GM23248 (cell line): ENCODE measurements around the gene KASH5. TPM values are rescaled to one million over a fixed set of nuclear protein-coding genes. Genes with fewer than 3 reads are reported as not detected.

Source experiments
- DNase-seq: peaks from one replicate; pipeline ENCODE4 v3.0.0-alpha.2; 2015
- H2AFZ ChIP-seq: fragments of 200-600 bp; sonication (generic); 2 replicates; pipeline ENCODE4 v1.6.1; 2016; ENCODE audit warnings: antibody characterized with exemption
- H3F3A ChIP-seq: fragments of 200-600 bp; sonication (generic); 2 replicates; pipeline ENCODE4 v1.6.1; 2016; ENCODE audit warnings: mild to moderate bottlenecking, antibody characterized with exemption, mixed run types; ENCODE audit not compliant: insufficient read depth
- H3K27ac ChIP-seq: fragments of 200-600 bp; sonication (generic); 2 replicates; pipeline ENCODE4 v1.5.1; 2016; ENCODE audit warnings: mild to moderate bottlenecking
- H3K27me3 ChIP-seq: fragments of 200-600 bp; sonication (generic); replicated peaks from 2 replicates; pipeline ENCODE4 v1.6.1; 2016; ENCODE audit warnings: mild to moderate bottlenecking; ENCODE audit not compliant: insufficient read depth
- H3K36me3 ChIP-seq: fragments of 200-600 bp; sonication (generic); 2 replicates; pipeline ENCODE4 v1.6.1; 2016; ENCODE audit warnings: low read depth, mild to moderate bottlenecking
- H3K4me1 ChIP-seq: fragments of 200-600 bp; sonication (generic); 2 replicates; pipeline ENCODE4 v1.6.1; 2016; ENCODE audit warnings: mild to moderate bottlenecking; ENCODE audit not compliant: insufficient read depth
- H3K4me2 ChIP-seq: fragments of 200-600 bp; sonication (generic); one replicate; pipeline ENCODE4 v1.6.1; 2016; ENCODE audit warnings: mild to moderate bottlenecking; ENCODE audit not compliant: unreplicated experiment
- H3K4me3 ChIP-seq: fragments of 200-600 bp; sonication (generic); 2 replicates; pipeline ENCODE4 v1.5.1; 2016; ENCODE audit warnings: mild to moderate bottlenecking
- H3K79me2 ChIP-seq: fragments of 200-600 bp; sonication (generic); 2 replicates; pipeline ENCODE4 v1.6.1; 2016; ENCODE audit warnings: mild to moderate bottlenecking; ENCODE audit not compliant: insufficient read depth
- H3K9ac ChIP-seq: fragments of 200-600 bp; sonication (generic); 2 replicates; pipeline ENCODE4 v1.6.1; 2016; ENCODE audit warnings: mild to moderate bottlenecking
- H3K9me2 ChIP-seq: fragments of 200-600 bp; sonication (generic); 2 replicates; pipeline ENCODE4 v1.6.1; 2016; ENCODE audit warnings: mixed run types, mild to moderate bottlenecking, moderate library complexity; ENCODE audit not compliant: insufficient read depth
- H3K9me3 ChIP-seq: fragments of 200-600 bp; sonication (generic); one replicate; pipeline ENCODE4 v1.6.1; 2017; ENCODE audit warnings: low read depth
- H4K20me1 ChIP-seq: fragments of 200-600 bp; sonication (generic); 2 replicates; pipeline ENCODE4 v1.6.0; 2016; ENCODE audit not compliant: insufficient read depth
- EZH2 ChIP-seq: fragments of 200-600 bp; sonication (generic); IDR thresholded peaks from 2 replicates; pipeline ENCODE4 v1.6.1; 2018; ENCODE audit warnings: antibody characterized with exemption, mild to moderate bottlenecking; ENCODE audit not compliant: insufficient read depth, poor library complexity, severe bottlenecking
- EZH2phosphoT487 ChIP-seq: fragments of 200-600 bp; sonication (generic); IDR thresholded peaks from 2 replicates; pipeline ENCODE4 v1.6.1; 2018; ENCODE audit warnings: antibody characterized with exemption, moderate library complexity, mild to moderate bottlenecking, low read depth; ENCODE audit not compliant: insufficient read depth
- WGBS, 2 experiments: methylation state at CpG; one replicate each; pipeline ENCODE4 v1.1.6; 2015 to 2017; ENCODE audit warnings: low lambda C conversion rate in 2 of 2, low coverage in 1 of 2; ENCODE audit errors: missing lambda C conversion rate in 2 of 2; 5-methylcytosine and 5-hydroxymethylcytosine counted together
- in situ Hi-C: fragments of 300-500 bp; cut with MboI; formaldehyde crosslinking; loops from 2 replicates; pipeline ENCODE4 v1.15.0; 2020
- polyA plus RNA-seq: library from polyadenylated mRNA; unstranded; fragments of >200 nt; fragmentation: Nextera tagmentation; extraction: Ambion mirVana; gene quantifications from 2 replicates; pipeline ENCODE4 v1.2.1, GENCODE V29; 2016
- total RNA-seq: library from RNA; depleted of rRNA; stranded (reverse); fragments of >200 nt; shearing (Covaris generic); gene quantifications from 2 replicates; pipeline ENCODE4 v1.2.3, GENCODE V29; 2014

Gene KASH5
- total and polyA plus RNA-seq, 2 experiments from 2014 or later, result not detected

- Histone ChIP-seq H3K4me2 (no peak overlapping the region), H3K4me3 (no peak overlapping the region), H3F3A (no peaks in the 10 kb centered on the region), H3K4me1 (no peaks in the 10 kb centered on the region), H3K9me2 (no peaks in the 10 kb centered on the region), H3K9me3 (no peaks in the 10 kb centered on the region), H3K27me3 (peaks cover 8% of the 10 kb centered on the region), H4K20me1 (no peaks in the 10 kb centered on the region), H3K27ac (no peak overlapping the region), H2AFZ (peak overlapping the region; percentile 8; the same call in 1 of the 2 replicates), H3K36me3 (no peaks in the 10 kb centered on the region), H3K9ac (no peak overlapping the region), H3K79me2 (no peaks in the 10 kb centered on the region)
- WGBS, 2 experiments, result 13 to 15% methylated on average over 14 of the region's 14 CpGs
- in situ Hi-C loops, result no loop called here
- peak; percentile 79 for DNase-seq
- no peak for TF ChIP-seq EZH2phosphoT487
- TF ChIP-seq EZH2, result no peak
These were observed 3.7 kb downstream of the KASH5 start for GRCh38 chr19:49391581-49392399.

DNA sequence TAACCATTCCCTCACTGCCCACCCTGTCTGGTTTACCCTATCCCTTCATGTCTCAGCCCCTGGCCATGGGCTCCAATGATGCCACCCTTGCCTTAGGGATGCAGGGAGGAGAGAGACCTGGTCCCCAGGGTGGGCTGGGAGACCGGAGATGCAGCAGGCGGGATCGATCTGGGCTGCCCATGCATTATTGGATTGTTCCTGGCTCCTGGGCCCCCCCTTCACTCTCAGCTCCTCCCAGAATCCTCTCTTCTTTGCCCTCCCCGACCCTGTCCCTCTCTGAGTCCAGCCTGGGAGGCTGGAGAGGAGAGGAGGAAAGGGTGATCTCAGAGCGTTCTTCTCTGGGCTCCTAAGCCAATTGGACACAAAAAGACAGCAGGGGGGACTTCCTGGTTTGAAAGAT is 5.8 kb downstream of the KASH5 start:
- H3K4me2 ChIP-seq, result no peak overlapping the region
- DNase-seq, result no peak
- no peak overlapping the region for H3K4me3 ChIP-seq
- peaks cover 8% of the 10 kb centered on the region for H3K27me3 ChIP-seq
- no peaks in the 10 kb centered on the region for H3K9me2 ChIP-seq
- 42 to 46% methylated on average over 4 to 5 of the region's 5 CpGs for WGBS, 2 experiments
- in situ Hi-C loops, result no loop called here
- no peaks in the 10 kb centered on the region for H3K79me2 ChIP-seq
- no peak for TF ChIP-seq EZH2
- TF ChIP-seq EZH2phosphoT487, result no peak
- no peak overlapping the region for H3K27ac ChIP-seq
- no peaks in the 10 kb centered on the region for H3F3A ChIP-seq
- no peaks in the 10 kb centered on the region for H3K36me3 ChIP-seq
- no peak overlapping the region for H2AFZ ChIP-seq
- no peaks in the 10 kb centered on the region for H4K20me1 ChIP-seq
- no peaks in the 10 kb centered on the region for H3K4me1 ChIP-seq
- H3K9ac ChIP-seq, result no peak overlapping the region
- H3K9me3 ChIP-seq, result no peaks in the 10 kb centered on the region

DNA sequence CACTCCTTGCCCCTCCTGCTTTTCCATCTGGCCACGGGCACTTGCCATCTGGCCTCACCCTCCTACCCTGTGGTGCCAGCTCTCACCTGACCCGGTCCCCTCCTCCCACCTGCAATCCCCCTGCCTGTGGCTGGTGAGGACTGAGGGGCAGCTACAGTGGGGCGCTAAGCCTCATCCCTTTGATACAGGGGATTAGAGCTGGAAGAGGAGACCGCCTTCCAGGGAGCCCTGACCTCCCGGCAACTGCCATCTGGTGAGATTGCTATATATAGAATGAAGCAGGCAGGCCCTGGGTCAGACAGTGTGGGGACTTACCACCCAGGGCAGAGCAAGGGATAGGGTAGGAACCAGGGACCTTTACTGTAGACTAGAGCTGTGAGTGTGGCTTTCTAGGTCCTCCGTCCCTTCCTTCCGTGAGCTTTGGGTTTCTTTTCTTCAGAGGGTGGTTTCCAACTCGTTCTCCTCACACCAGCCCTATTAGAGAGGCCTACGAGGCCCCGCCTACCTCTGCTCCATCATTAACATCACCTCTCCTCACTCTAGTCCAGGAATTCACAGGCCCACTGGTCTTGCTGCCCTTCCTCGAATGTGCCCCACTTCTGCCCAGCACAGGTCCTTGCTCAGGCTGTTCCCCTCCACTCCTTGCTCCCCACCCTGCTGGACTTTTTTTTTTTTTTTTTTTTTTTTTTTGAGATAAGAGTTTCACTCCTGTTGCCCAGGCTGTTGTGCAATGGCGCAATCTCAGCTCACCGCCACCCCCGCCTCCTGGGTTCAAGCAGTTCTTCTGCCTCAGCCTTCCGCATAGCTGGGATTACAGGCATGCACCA is 7.7 kb downstream of the KASH5 start:
- no peak overlapping the region for H2AFZ ChIP-seq
- TF ChIP-seq EZH2phosphoT487 (no peak), EZH2 (no peak)
- H3K4me1 ChIP-seq, result no peaks in the 10 kb centered on the region
- no peak for DNase-seq
- H3K36me3 ChIP-seq, result no peaks in the 10 kb centered on the region
- in situ Hi-C loops, result no loop called here
- peaks cover under 1% of the 10 kb centered on the region; the same call in 1 of the 2 replicates for H3K27me3 ChIP-seq
- no peaks in the 10 kb centered on the region for H3K9me2 ChIP-seq
- WGBS, 2 experiments, result 65 to 71% methylated on average over 14 to 15 of the region's 15 CpGs
- no peaks in the 10 kb centered on the region for H3F3A ChIP-seq
- no peak overlapping the region for H3K4me2 ChIP-seq
- no peaks in the 10 kb centered on the region for H3K79me2 ChIP-seq
- H3K9ac ChIP-seq, result no peak overlapping the region
- H3K27ac ChIP-seq, result no peak overlapping the region
- H3K4me3 ChIP-seq, result no peak overlapping the region
- H3K9me3 ChIP-seq, result no peaks in the 10 kb centered on the region
- H4K20me1 ChIP-seq, result no peaks in the 10 kb centered on the region

- WGBS, 2 experiments, result 43 to 45% methylated on average over 8 of the region's 8 CpGs
- DNase-seq, result no peak
- Histone ChIP-seq H3K9ac (no peak overlapping the region), H3K4me2 (no peak overlapping the region), H3K79me2 (no peaks in the 10 kb centered on the region), H3K9me2 (no peaks in the 10 kb centered on the region), H3K27me3 (no peaks in the 10 kb centered on the region; the same call in 1 of the 2 replicates), H3K36me3 (no peaks in the 10 kb centered on the region), H3K4me3 (no peak overlapping the region), H2AFZ (no peak overlapping the region), H3K9me3 (no peaks in the 10 kb centered on the region), H4K20me1 (no peaks in the 10 kb centered on the region), H3F3A (no peaks in the 10 kb centered on the region), H3K27ac (no peak overlapping the region), H3K4me1 (no peaks in the 10 kb centered on the region)
- in situ Hi-C loops, result no loop called here
- TF ChIP-seq EZH2, result no peak
- no peak for TF ChIP-seq EZH2phosphoT487
These were observed 8.9 kb downstream of the KASH5 start for GRCh38 chr19:49396738-49397505.
